ENCODE results near the gene ROBO4. TPM values are rescaled to one million over a fixed set of nuclear protein-coding genes. Genes with fewer than 3 reads are reported as not detected.

The ROBO4 gene
- total and polyA plus RNA-seq, 4 donors: 27.3 to 52.1 (median 41.9) TPM

DNA sequence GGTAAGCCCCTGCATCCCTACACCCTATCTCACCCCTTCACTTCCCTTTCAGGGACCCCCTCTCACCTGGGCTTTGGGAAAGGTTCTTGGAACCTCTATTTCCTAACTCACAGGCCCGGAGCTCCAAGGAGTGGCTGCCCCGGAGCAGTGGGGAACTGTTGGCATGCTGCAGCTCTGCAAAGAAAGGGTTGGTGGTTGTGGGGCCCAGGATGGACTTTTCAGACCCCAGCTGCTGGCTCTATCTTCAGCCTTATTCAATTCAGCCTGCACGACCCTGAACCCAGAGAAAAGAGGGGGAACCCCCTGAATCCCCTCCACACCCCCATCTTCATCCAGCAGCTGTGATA lies 10.0 kb downstream of the ROBO4 start:
- ATAC-seq (ENCODE audit: insufficient read depth, low FRiP score) (no peak), DNase-seq (no peak)
- Histone ChIP-seq H3K9me3 (ENCODE audit: control insufficient read depth in 4 of 4, insufficient read depth in 3 of 4, low read length in 3 of 4) (no peaks in the 10 kb centered on the region), H3K9ac (ENCODE audit: insufficient read depth in 1 of 2, low read length in 2 of 2) (no peak overlapping the region), H3K27me3 (ENCODE audit: control insufficient read depth in 3 of 3, insufficient read depth in 3 of 3, low read length in 2 of 3) (no peaks in the 10 kb centered on the region), H3K36me3 (ENCODE audit: control insufficient read depth in 4 of 4, insufficient read depth in 4 of 4, low read length in 4 of 4) (peaks cover 0 to 3% (median 0%) of the 10 kb centered on the region in 4 donors), H3K4me1 (ENCODE audit: control insufficient read depth in 5 of 5, insufficient read depth in 5 of 5, low read length in 5 of 5) (peaks cover 0 to 21% (median 11%) of the 10 kb centered on the region in 5 donors), H3K27ac (ENCODE audit: low read depth in 1 of 2, low read length in 1 of 2) (no peak overlapping the region), H3K4me3 (no peak overlapping the region)
- no peak for TF ChIP-seq CTCF (IDR thresholded peaks at IDR 0.05; ENCODE audit: control extremely low read depth, extremely low read depth)
- WGBS, 2 donors: 77 to 88% methylated on average over 3 of the region's 3 CpGs

DNA sequence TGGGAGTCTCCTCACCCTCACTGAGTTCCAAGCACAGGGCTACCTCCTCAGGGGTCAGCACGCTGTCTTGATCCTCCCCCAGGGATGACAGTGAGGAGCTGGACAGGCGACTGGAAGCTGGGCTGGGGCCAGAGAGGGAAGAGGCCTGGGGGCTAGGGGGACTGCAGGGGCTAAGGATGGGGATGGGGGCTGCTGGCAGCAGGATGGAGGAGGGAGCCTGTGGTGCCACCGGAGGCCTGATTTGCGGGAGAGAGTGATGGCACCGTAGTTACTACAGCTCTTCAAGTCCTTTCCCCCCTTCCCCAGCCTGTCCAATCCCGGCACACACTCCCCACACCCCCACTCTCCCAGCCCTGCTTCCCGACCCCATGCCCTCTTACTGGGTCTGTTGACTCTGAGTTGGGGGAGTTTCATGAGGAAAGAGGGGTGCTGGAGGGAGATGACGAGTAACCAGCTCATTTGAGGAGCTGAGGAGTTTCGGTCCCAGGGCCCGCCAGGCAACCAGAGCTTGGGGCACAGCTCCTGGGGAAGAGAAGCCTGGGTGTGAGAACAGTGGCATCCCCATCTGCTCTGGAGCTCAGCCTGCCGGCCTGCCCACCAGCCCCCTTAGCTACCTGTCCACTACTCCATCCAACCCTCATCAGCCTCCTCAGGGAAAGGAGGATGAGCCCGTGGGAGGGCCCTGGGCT lies 10.5 kb downstream of the ROBO4 start:
- TF ChIP-seq CTCF (IDR thresholded peaks at IDR 0.05; ENCODE audit: control extremely low read depth, extremely low read depth): no peak
- ATAC-seq (ENCODE audit: insufficient read depth, low FRiP score) (no peak), DNase-seq (no peak)
- Histone ChIP-seq H3K27ac (ENCODE audit: low read depth in 1 of 2, low read length in 1 of 2) (no peak overlapping the region), H3K27me3 (ENCODE audit: control insufficient read depth in 3 of 3, insufficient read depth in 3 of 3, low read length in 2 of 3) (no peaks in the 10 kb centered on the region), H3K9ac (ENCODE audit: insufficient read depth in 1 of 2, low read length in 2 of 2) (no peak overlapping the region), H3K4me1 (ENCODE audit: control insufficient read depth in 5 of 5, insufficient read depth in 5 of 5, low read length in 5 of 5) (peaks cover 0 to 22% (median 11%) of the 10 kb centered on the region in 5 donors), H3K4me3 (no peak overlapping the region), H3K36me3 (ENCODE audit: control insufficient read depth in 4 of 4, insufficient read depth in 4 of 4, low read length in 4 of 4) (peaks cover 0 to 3% (median 0%) of the 10 kb centered on the region in 4 donors), H3K9me3 (ENCODE audit: control insufficient read depth in 4 of 4, insufficient read depth in 3 of 4, low read length in 3 of 4) (no peaks in the 10 kb centered on the region)
- 81 to 92% methylated on average over 12 of the region's 12 CpGs for WGBS, 2 donors

DNA sequence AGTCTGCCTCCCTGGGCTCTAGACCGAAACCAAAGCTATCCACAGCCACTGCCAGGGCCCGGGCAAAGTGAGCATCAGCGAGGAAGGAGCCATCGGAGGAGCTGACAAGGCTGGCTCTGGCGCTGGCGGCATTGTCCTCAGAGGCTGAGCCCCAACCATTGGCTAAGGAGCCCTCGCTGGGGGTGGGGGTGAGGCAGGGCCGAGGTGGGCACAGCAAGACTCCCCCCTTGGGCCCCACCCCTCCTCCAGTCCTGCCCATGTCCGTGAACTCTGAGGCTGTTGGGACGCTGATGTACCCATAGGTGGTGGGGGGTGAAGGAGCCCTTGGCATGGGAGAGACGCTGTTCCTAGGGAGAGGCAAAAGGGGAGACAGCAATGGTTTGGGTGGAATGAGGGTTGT lies 11.2 kb downstream of the ROBO4 start:
- no peaks in the 10 kb centered on the region for H3K27me3 ChIP-seq (ENCODE audit: control insufficient read depth in 3 of 3, insufficient read depth in 3 of 3, low read length in 2 of 3)
- peaks cover 0 to 2% (median 0%) of the 10 kb centered on the region in 4 donors for H3K36me3 ChIP-seq (ENCODE audit: control insufficient read depth in 4 of 4, insufficient read depth in 4 of 4, low read length in 4 of 4)
- no peak overlapping the region for H3K27ac ChIP-seq (ENCODE audit: low read depth in 1 of 2, low read length in 1 of 2)
- peaks cover 0 to 22% (median 11%) of the 10 kb centered on the region in 5 donors for H3K4me1 ChIP-seq (ENCODE audit: control insufficient read depth in 5 of 5, insufficient read depth in 5 of 5, low read length in 5 of 5)
- no peak for TF ChIP-seq CTCF (IDR thresholded peaks at IDR 0.05; ENCODE audit: control extremely low read depth, extremely low read depth)
- H3K9ac ChIP-seq (ENCODE audit: insufficient read depth in 1 of 2, low read length in 2 of 2): no peak overlapping the region
- ATAC-seq (ENCODE audit: insufficient read depth, low FRiP score) (no peak), DNase-seq (no peak)
- H3K4me3 ChIP-seq: no peak overlapping the region
- no peaks in the 10 kb centered on the region for H3K9me3 ChIP-seq (ENCODE audit: control insufficient read depth in 4 of 4, insufficient read depth in 3 of 4, low read length in 3 of 4)
- 86 to 94% methylated on average over 11 of the region's 11 CpGs for WGBS, 2 donors

All from lung (tissue), 12 donors.